ENCODE data around the gene KCNA10. TPM values are rescaled to one million over a fixed set of nuclear protein-coding genes. Genes with fewer than 3 reads are reported as not detected.

The KCNA10 gene
- polyA plus RNA-seq, 1 donor (not counting 4 experiments of a cell fraction or from before 2014, with no cell fraction given), result not detected

DNA sequence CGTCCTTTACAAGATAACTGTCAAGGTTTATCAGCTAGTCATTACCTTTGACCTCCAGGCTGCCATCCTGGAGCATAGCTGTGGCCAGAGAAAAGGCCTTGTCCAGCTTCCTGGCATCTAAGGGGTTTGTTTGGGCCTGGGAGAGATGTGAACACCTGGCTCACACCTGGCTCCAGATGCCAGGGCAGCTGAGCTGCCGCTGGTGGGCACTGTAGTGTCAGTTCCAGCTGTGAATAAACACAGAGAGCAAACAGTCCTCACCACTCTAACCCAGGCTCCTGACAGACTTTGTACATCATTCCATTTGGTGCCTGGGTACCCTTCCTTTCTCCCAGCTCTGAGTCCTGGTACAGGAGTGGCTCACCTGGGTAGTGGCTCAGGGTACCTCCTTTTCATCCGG lies 14.3 kb upstream of the KCNA10 start:
- dilution Hi-C loops (cut with MboI; ENCODE audit: extremely low pct_ligation_motif_present, low sequenced_read_pairs), result no loop called here
- no peak overlapping the region for H3K4me2 ChIP-seq (ENCODE audit: control insufficient read depth, extremely low read depth, insufficient read depth, low read depth, low read length)
- H3K9me3 ChIP-seq (ENCODE audit: control insufficient read depth, low read depth, low read length), result no peaks in the 10 kb centered on the region
- no peaks in the 10 kb centered on the region for H3K4me1 ChIP-seq (ENCODE audit: control insufficient read depth, extremely low read depth, insufficient read depth, low read length)
- H3K79me2 ChIP-seq (ENCODE audit: control insufficient read depth, insufficient read depth, low read length), result no peaks in the 10 kb centered on the region
- H4K20me1 ChIP-seq (ENCODE audit: control insufficient read depth, extremely low read depth, insufficient read depth, low read length), result no peaks in the 10 kb centered on the region
- peaks cover 17% of the 10 kb centered on the region for H3K27me3 ChIP-seq (ENCODE audit: control insufficient read depth, extremely low read depth, insufficient read depth, low read length)
- H3K9ac ChIP-seq (ENCODE audit: control insufficient read depth, extremely low read depth, insufficient read depth, low read length), result no peak overlapping the region
- DNase-seq (ENCODE audit: low read depth, low spot score) (no peak), FAIRE-seq (no peak)
- H3K9me1 ChIP-seq (ENCODE audit: control insufficient read depth, extremely low read depth, insufficient read depth, low read length), result no peaks in the 10 kb centered on the region
- H2AFZ ChIP-seq (ENCODE audit: control insufficient read depth, low read length), result no peak overlapping the region
- no peaks in the 10 kb centered on the region for H3K36me3 ChIP-seq (ENCODE audit: control insufficient read depth in 2 of 2, extremely low read depth in 1 of 2, insufficient read depth in 2 of 2, low read length in 2 of 2)
- TF ChIP-seq, protein P1, sequence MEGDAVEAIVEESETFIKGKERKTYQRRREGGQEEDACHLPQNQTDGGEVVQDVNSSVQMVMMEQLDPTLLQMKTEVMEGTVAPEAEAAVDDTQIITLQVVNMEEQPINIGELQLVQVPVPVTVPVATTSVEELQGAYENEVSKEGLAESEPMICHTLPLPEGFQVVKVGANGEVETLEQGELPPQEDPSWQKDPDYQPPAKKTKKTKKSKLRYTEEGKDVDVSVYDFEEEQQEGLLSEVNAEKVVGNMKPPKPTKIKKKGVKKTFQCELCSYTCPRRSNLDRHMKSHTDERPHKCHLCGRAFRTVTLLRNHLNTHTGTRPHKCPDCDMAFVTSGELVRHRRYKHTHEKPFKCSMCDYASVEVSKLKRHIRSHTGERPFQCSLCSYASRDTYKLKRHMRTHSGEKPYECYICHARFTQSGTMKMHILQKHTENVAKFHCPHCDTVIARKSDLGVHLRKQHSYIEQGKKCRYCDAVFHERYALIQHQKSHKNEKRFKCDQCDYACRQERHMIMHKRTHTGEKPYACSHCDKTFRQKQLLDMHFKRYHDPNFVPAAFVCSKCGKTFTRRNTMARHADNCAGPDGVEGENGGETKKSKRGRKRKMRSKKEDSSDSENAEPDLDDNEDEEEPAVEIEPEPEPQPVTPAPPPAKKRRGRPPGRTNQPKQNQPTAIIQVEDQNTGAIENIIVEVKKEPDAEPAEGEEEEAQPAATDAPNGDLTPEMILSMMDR (optimal IDR thresholded peaks at IDR 0.05 in 1 of 3, IDR thresholded peaks at IDR 0.05 in 1 of 3, conservative IDR thresholded peaks at IDR 0.05 in 1 of 3; ENCODE audit: extremely low read depth in 1 of 3, insufficient read depth in 2 of 3, low read length in 3 of 3), result no peak
- TF ChIP-seq EZH2 (IDR thresholded peaks at IDR 0.05; ENCODE audit: low read length), result no peak
- no peak overlapping the region for H3K27ac ChIP-seq (ENCODE audit: control insufficient read depth, insufficient read depth, low read length)
- no peak overlapping the region for H3K4me3 ChIP-seq (ENCODE audit: control insufficient read depth in 2 of 3, extremely low read depth in 1 of 3, insufficient read depth in 2 of 3, low read depth in 1 of 3, low read length in 3 of 3)

DNA sequence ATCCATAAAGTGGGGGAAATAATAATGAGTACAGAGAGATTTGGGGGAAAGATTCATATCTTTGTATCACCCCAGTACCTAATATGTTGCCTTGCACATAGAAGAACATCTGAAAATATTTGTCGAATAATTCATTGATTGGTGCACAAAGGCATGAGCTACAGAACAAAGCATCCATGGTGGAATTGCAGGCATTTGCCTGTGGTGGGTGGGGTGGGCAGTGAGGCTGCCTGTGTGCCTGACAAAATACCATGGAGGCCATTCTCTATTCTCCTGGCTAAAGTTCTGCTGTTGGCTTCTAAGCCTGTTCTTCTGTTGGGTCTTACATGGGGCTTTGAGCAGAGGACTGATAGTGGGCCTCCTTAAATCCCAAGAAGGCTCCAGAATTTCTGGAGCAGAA lies 10.0 kb upstream of the KCNA10 start:
- no peaks in the 10 kb centered on the region for H3K36me3 ChIP-seq (ENCODE audit: control insufficient read depth in 2 of 2, extremely low read depth in 1 of 2, insufficient read depth in 2 of 2, low read length in 2 of 2)
- H3K27me3 ChIP-seq (ENCODE audit: control insufficient read depth, extremely low read depth, insufficient read depth, low read length), result peaks cover 17% of the 10 kb centered on the region
- no peak for DNase-seq (ENCODE audit: low read depth, low spot score)
- H3K4me2 ChIP-seq (ENCODE audit: control insufficient read depth, extremely low read depth, insufficient read depth, low read depth, low read length), result no peak overlapping the region
- H3K27ac ChIP-seq (ENCODE audit: control insufficient read depth, insufficient read depth, low read length), result no peak overlapping the region
- dilution Hi-C loops (cut with MboI; ENCODE audit: extremely low pct_ligation_motif_present, low sequenced_read_pairs), result no loop called here
- H3K4me3 ChIP-seq (ENCODE audit: control insufficient read depth in 2 of 3, extremely low read depth in 1 of 3, insufficient read depth in 2 of 3, low read depth in 1 of 3, low read length in 3 of 3), result no peak overlapping the region
- FAIRE-seq, result no peak
- H3K4me1 ChIP-seq (ENCODE audit: control insufficient read depth, extremely low read depth, insufficient read depth, low read length), result peaks cover 12% of the 10 kb centered on the region
- H3K79me2 ChIP-seq (ENCODE audit: control insufficient read depth, insufficient read depth, low read length), result no peaks in the 10 kb centered on the region
- H3K9me3 ChIP-seq (ENCODE audit: control insufficient read depth, low read depth, low read length), result no peaks in the 10 kb centered on the region
- no peak overlapping the region for H2AFZ ChIP-seq (ENCODE audit: control insufficient read depth, low read length)
- H3K9ac ChIP-seq (ENCODE audit: control insufficient read depth, extremely low read depth, insufficient read depth, low read length), result no peak overlapping the region
- TF ChIP-seq EZH2 (IDR thresholded peaks at IDR 0.05; ENCODE audit: low read length), result no peak
- TF ChIP-seq, protein P1 (optimal IDR thresholded peaks at IDR 0.05 in 1 of 3, IDR thresholded peaks at IDR 0.05 in 1 of 3, conservative IDR thresholded peaks at IDR 0.05 in 1 of 3; ENCODE audit: extremely low read depth in 1 of 3, insufficient read depth in 2 of 3, low read length in 3 of 3), result no peak
- no peaks in the 10 kb centered on the region for H3K9me1 ChIP-seq (ENCODE audit: control insufficient read depth, extremely low read depth, insufficient read depth, low read length)
- H4K20me1 ChIP-seq (ENCODE audit: control insufficient read depth, extremely low read depth, insufficient read depth, low read length), result no peaks in the 10 kb centered on the region

Data from keratinocyte (primary cell).